Mesenchymal stem cell (in vitro differentiated cells and primary cell): ENCODE measurements around the gene MLANA.

Source experiments
- DNase-seq: peaks from one replicate; pipeline ENCODE4 v3.0.0-alpha.2; 2013
- H2AFZ ChIP-seq: one replicate; pipeline ENCODE4 v1.6.1; 2013; ENCODE audit warnings: low read depth, mild to moderate bottlenecking, control low read depth, inconsistent platforms, low read length, moderate library complexity
- H2AK5ac ChIP-seq: 2 replicates; pipeline ENCODE4 v1.6.1; 2013; ENCODE audit warnings: low read length, moderate library complexity, mild to moderate bottlenecking, inconsistent platforms; ENCODE audit not compliant: severe bottlenecking
- H2BK120ac ChIP-seq: one replicate; pipeline ENCODE4 v1.6.1; 2013; ENCODE audit warnings: low read depth, mild to moderate bottlenecking, inconsistent platforms, low read length, moderate library complexity
- H2BK12ac ChIP-seq, 2 experiments: one replicate each; pipeline ENCODE4 v1.6.1; 2013; ENCODE audit warnings: inconsistent platforms in 2 of 2, low read length in 2 of 2, mild to moderate bottlenecking in 2 of 2, moderate library complexity in 2 of 2, control low read depth in 1 of 2
- H2BK15ac ChIP-seq: one replicate; pipeline ENCODE4 v1.6.1; 2013; ENCODE audit warnings: mild to moderate bottlenecking, low read depth, inconsistent platforms; ENCODE audit not compliant: poor library complexity, severe bottlenecking
- H2BK5ac ChIP-seq: 2 replicates; pipeline ENCODE4 v1.6.1; 2013; ENCODE audit warnings: low read depth, mild to moderate bottlenecking, low read length, control low read depth, inconsistent platforms; ENCODE audit not compliant: poor library complexity, severe bottlenecking
- H3K14ac ChIP-seq, 2 experiments: one replicate each; pipeline ENCODE4 v1.6.1; 2013; ENCODE audit warnings: inconsistent platforms in 2 of 2, low read length in 2 of 2, control low read depth in 1 of 2, mild to moderate bottlenecking in 1 of 2, moderate library complexity in 1 of 2
- H3K18ac ChIP-seq, 2 experiments: one replicate each; pipeline ENCODE4 v1.6.1; 2013; ENCODE audit warnings: inconsistent platforms in 2 of 2, low read length in 2 of 2, control low read depth in 1 of 2, low read depth in 1 of 2, mild to moderate bottlenecking in 1 of 2
- H3K23ac ChIP-seq, 2 experiments: one replicate each; pipeline ENCODE4 v1.6.1; 2013; ENCODE audit warnings: inconsistent platforms in 2 of 2, low read length in 2 of 2, mild to moderate bottlenecking in 2 of 2, moderate library complexity in 2 of 2, control low read depth in 1 of 2
- H3K27ac ChIP-seq: 2 replicates; pipeline ENCODE4 v1.5.1; 2013; ENCODE audit warnings: mild to moderate bottlenecking, moderate library complexity, low read length, control low read depth, inconsistent platforms; ENCODE audit not compliant: poor library complexity, severe bottlenecking
- H3K27me3 ChIP-seq, 2 experiments: 2 replicates each; pipeline versions ENCODE4 v1.6.1 to v1.7.0; 2013; ENCODE audit warnings: low read length in 2 of 2, mild to moderate bottlenecking in 2 of 2, moderate library complexity in 2 of 2, control low read depth in 1 of 2, inconsistent platforms in 1 of 2; ENCODE audit not compliant: control insufficient read depth in 1 of 2, insufficient read depth in 1 of 2
- H3K36me3 ChIP-seq, 2 experiments: 2 replicates each; pipeline versions ENCODE4 v1.6.1 to v1.7.0; 2013; ENCODE audit warnings: low read length in 2 of 2, control low read depth in 1 of 2, inconsistent platforms in 1 of 2, low read depth in 1 of 2, mild to moderate bottlenecking in 1 of 2; ENCODE audit not compliant: insufficient read depth in 2 of 2, control insufficient read depth in 1 of 2
- H3K4ac ChIP-seq, 2 experiments: one replicate each; pipeline ENCODE4 v1.6.1; 2013; ENCODE audit warnings: inconsistent platforms in 2 of 2, low read length in 2 of 2, mild to moderate bottlenecking in 2 of 2, moderate library complexity in 2 of 2, control low read depth in 1 of 2, low read depth in 1 of 2
- H3K4me1 ChIP-seq: 2 replicates; pipeline ENCODE4 v1.6.1; 2013; ENCODE audit warnings: low read depth, low read length, control low read depth; ENCODE audit not compliant: control insufficient read depth, insufficient read depth
- H3K4me2 ChIP-seq: 2 replicates; pipeline ENCODE4 v1.6.1; 2013; ENCODE audit warnings: low read length, mild to moderate bottlenecking, inconsistent platforms; ENCODE audit not compliant: poor library complexity, severe bottlenecking
- H3K4me3 ChIP-seq, 2 experiments: 2 replicates each; pipeline versions ENCODE4 v1.5.1 to v1.7.0; 2013; ENCODE audit warnings: low read length in 2 of 2, mild to moderate bottlenecking in 2 of 2, control low read depth in 1 of 2, low read depth in 1 of 2; ENCODE audit not compliant: insufficient read depth in 1 of 2
- H3K79me1 ChIP-seq: replicated peaks from 2 replicates; pipeline ENCODE4 v1.6.1; 2013; ENCODE audit warnings: mild to moderate bottlenecking, control low read depth, low read length, inconsistent platforms; ENCODE audit not compliant: poor library complexity, severe bottlenecking
- H3K9ac ChIP-seq: 2 replicates; pipeline ENCODE4 v1.7.0; 2013; ENCODE audit warnings: mild to moderate bottlenecking, low read length, moderate library complexity
- H3K9me3 ChIP-seq: 2 replicates; pipeline ENCODE4 v1.7.0; 2013; ENCODE audit warnings: mild to moderate bottlenecking, low read length; ENCODE audit not compliant: control insufficient read depth
- H4K8ac ChIP-seq: one replicate; pipeline ENCODE4 v1.6.1; 2013; ENCODE audit warnings: inconsistent platforms, mild to moderate bottlenecking, low read length, moderate library complexity
- H4K91ac ChIP-seq: one replicate; pipeline ENCODE4 v1.6.1; 2013; ENCODE audit warnings: mild to moderate bottlenecking, low read length, inconsistent platforms
- WGBS: methylation state at CpG from one replicate; pipeline ENCODE4 v1.1.7; 2013; ENCODE audit warnings: mixed read lengths; 5-methylcytosine and 5-hydroxymethylcytosine counted together

Gene MLANA

DNA sequence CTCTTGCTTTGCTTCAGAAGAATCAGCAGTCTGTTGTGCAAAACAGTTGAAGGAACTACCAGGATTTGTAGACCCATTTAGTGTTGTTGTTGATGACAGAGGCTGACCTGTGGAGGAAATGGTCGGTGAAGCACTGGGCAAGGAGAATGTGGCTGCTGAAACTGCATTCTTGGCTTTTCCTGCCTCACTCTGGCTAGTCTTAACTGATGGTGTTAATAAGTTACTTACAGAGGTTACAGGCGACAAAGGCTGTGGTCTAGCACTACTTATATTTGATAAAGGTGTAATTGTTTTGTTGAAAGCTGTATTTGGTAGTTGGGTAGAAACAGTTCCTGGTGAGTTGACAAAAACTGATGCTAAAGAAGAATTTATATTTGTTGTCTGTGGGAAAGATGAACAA, 31.5 kb downstream of the MLANA start:
- H3K4me3 ChIP-seq = no peak overlapping the region
- no peak overlapping the region for H3K18ac ChIP-seq
- no peak overlapping the region for H3K9ac ChIP-seq
- H2AFZ ChIP-seq = no peak overlapping the region
- H4K91ac ChIP-seq = no peak overlapping the region
- H3K9me3 ChIP-seq = no peaks in the 10 kb centered on the region
- H2BK12ac ChIP-seq = no peak overlapping the region
- no peaks in the 10 kb centered on the region for H3K27me3 ChIP-seq
- no peak overlapping the region for H3K4ac ChIP-seq
- 95% methylated on average over 2 of the region's 2 CpGs for WGBS
- no peak overlapping the region for H3K4me2 ChIP-seq
- H3K23ac ChIP-seq = no peak overlapping the region
- H4K8ac ChIP-seq = no peak overlapping the region
- H3K14ac ChIP-seq = peak overlapping the region in 1 of 2 experiments; percentile 15
- peaks cover 2% of the 10 kb centered on the region for H3K79me1 ChIP-seq
- no peak overlapping the region for H2AK5ac ChIP-seq
- no peak overlapping the region for H2BK5ac ChIP-seq
- peaks cover 2 to 64% of the 10 kb centered on the region in 2 experiments for H3K36me3 ChIP-seq
- peak overlapping the region; percentile 83 for H3K27ac ChIP-seq
- DNase-seq = no peak
- no peak overlapping the region for H2BK120ac ChIP-seq
- H3K4me1 ChIP-seq = peaks cover 2% of the 10 kb centered on the region
- no peak overlapping the region for H2BK15ac ChIP-seq

GRCh38 chr9:5931657-5932056, 41.0 kb downstream of the MLANA start:
- Histone ChIP-seq H3K27ac (no peak overlapping the region), H2BK5ac (no peak overlapping the region), H2AK5ac (no peak overlapping the region), H3K4ac (no peak overlapping the region), H2BK12ac (no peak overlapping the region), H3K23ac (no peak overlapping the region), H3K4me2 (no peak overlapping the region), H3K9me3 (no peaks in the 10 kb centered on the region), H2BK120ac (no peak overlapping the region), H4K8ac (no peak overlapping the region), H3K27me3 (no peaks in the 10 kb centered on the region), H3K4me3 (no peak overlapping the region), H2AFZ (no peak overlapping the region), H3K36me3 (peaks cover 0 to 64% of the 10 kb centered on the region in 2 experiments), H3K18ac (no peak overlapping the region), H3K4me1 (peaks cover 2% of the 10 kb centered on the region), H3K79me1 (peaks cover 6% of the 10 kb centered on the region), H3K14ac (no peak overlapping the region), H4K91ac (no peak overlapping the region), H2BK15ac (no peak overlapping the region), H3K9ac (no peak overlapping the region)
- no peak for DNase-seq
- no CpG with 5 or more reads among the region's 1 CpG for WGBS

- H3K79me1 ChIP-seq = peaks cover 5% of the 10 kb centered on the region
- H3K4me1 ChIP-seq = no peaks in the 10 kb centered on the region
- no peak overlapping the region for H3K9ac ChIP-seq
- no CpG with 5 or more reads among the region's 2 CpGs for WGBS
- H3K9me3 ChIP-seq = no peaks in the 10 kb centered on the region
- no peak overlapping the region for H3K14ac ChIP-seq
- no peak overlapping the region for H2BK120ac ChIP-seq
- H2AFZ ChIP-seq = no peak overlapping the region
- H4K8ac ChIP-seq = no peak overlapping the region
- no peak overlapping the region for H3K18ac ChIP-seq
- no peak overlapping the region for H3K27ac ChIP-seq
- no peak overlapping the region for H2BK12ac ChIP-seq
- no peak overlapping the region for H2BK15ac ChIP-seq
- no peak overlapping the region for H3K23ac ChIP-seq
- no peak overlapping the region for H3K4me3 ChIP-seq
- H2BK5ac ChIP-seq = no peak overlapping the region
- H3K27me3 ChIP-seq = no peaks in the 10 kb centered on the region
- H2AK5ac ChIP-seq = no peak overlapping the region
- no peak overlapping the region for H3K4me2 ChIP-seq
- H3K4ac ChIP-seq = no peak overlapping the region
- H4K91ac ChIP-seq = no peak overlapping the region
- peaks cover 0 to 10% of the 10 kb centered on the region in 2 experiments for H3K36me3 ChIP-seq
- DNase-seq = no peak
Observed at GRCh38 chr9:5938449-5938848, 47.8 kb downstream of the MLANA start.

- no peaks in the 10 kb centered on the region for H3K9me3 ChIP-seq
- no peak overlapping the region for H3K4ac ChIP-seq
- no peak for DNase-seq
- no peaks in the 10 kb centered on the region for H3K27me3 ChIP-seq
- no peak overlapping the region for H3K4me2 ChIP-seq
- no peak overlapping the region for H2BK5ac ChIP-seq
- no peak overlapping the region for H2BK12ac ChIP-seq
- H2BK15ac ChIP-seq = no peak overlapping the region
- no peak overlapping the region for H3K27ac ChIP-seq
- peaks cover 0 to 7% of the 10 kb centered on the region in 2 experiments for H3K36me3 ChIP-seq
- no peaks in the 10 kb centered on the region for H3K4me1 ChIP-seq
- H4K8ac ChIP-seq = no peak overlapping the region
- H2AK5ac ChIP-seq = no peak overlapping the region
- H3K9ac ChIP-seq = no peak overlapping the region
- H3K23ac ChIP-seq = no peak overlapping the region
- no peak overlapping the region for H3K18ac ChIP-seq
- no peak overlapping the region for H2AFZ ChIP-seq
- no peak overlapping the region for H2BK120ac ChIP-seq
- H4K91ac ChIP-seq = no peak overlapping the region
- H3K4me3 ChIP-seq = no peak overlapping the region
- H3K79me1 ChIP-seq = peaks cover 5% of the 10 kb centered on the region
- H3K14ac ChIP-seq = no peak overlapping the region
Observed at GRCh38 chr9:5939530-5939929, 48.8 kb downstream of the MLANA start.
